Ishikawa (cell line): Measurements from ENCODE around the gene PPA1.

Source experiments
- RAD21 ChIP-seq: IDR thresholded peaks from 2 replicates; pipeline ENCODE4 v1.6.1; 2012; ENCODE audit warnings: low read depth
- REST ChIP-seq: IDR thresholded peaks from 2 replicates; pipeline ENCODE4 v1.6.1; 2012; ENCODE audit warnings: low read depth, mild to moderate bottlenecking
- YY1 ChIP-seq: IDR thresholded peaks from 2 replicates; pipeline ENCODE4 v1.6.1; 2012; ENCODE audit warnings: low read depth

DNA sequence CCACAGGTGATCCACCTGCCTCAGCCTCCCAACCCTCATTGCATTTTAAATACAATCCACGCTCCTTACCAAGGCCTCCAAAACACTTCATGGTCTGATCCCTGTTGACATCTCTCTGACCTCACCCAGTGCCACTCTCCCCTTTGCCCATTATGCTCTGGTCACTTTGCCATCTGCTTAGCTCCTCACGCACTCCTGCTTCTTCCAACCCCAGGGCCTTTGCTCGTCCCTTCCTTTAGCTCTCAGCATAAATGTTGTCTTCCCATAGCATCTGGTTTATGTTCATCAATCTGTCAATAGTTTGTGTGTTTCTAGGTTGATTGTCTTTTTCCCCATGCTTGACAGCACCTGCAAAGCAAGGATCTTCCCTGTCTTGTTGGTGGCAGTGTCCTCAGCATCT is 36.5 kb upstream of the PPA1 start:
- TF ChIP-seq REST = no peak
- TF ChIP-seq RAD21 = no peak
- no peak for TF ChIP-seq YY1
